Upper lobe of right lung (tissue), 1 donor: ENCODE results near the gene PAWR. TPM values are rescaled to one million over a fixed set of nuclear protein-coding genes. Genes with fewer than 3 reads are reported as not detected.

Experiments used
- ATAC-seq: fragments of 200-7000 bp; cut with Tn5 transposase; one replicate; pipeline ENCODE4 v1.9.1; 2020; ENCODE audit warnings: mild to moderate bottlenecking, moderate library complexity
- DNase-seq: peaks from one replicate; pipeline ENCODE4 v3.0.0-alpha.2; 2020
- H3K27ac ChIP-seq: fragments of 200-600 bp; one replicate; pipeline ENCODE4 v1.8.0; 2022
- H3K27me3 ChIP-seq: fragments of 200-600 bp; one replicate; pipeline ENCODE4 v1.8.0; 2022; ENCODE audit warnings: mild to moderate bottlenecking
- H3K36me3 ChIP-seq: fragments of 200-600 bp; one replicate; pipeline ENCODE4 v1.8.0; 2022
- H3K4me1 ChIP-seq: fragments of 200-600 bp; one replicate; pipeline ENCODE4 v1.8.0; 2022
- H3K4me3 ChIP-seq: fragments of 200-600 bp; one replicate; pipeline ENCODE4 v1.8.0; 2022; ENCODE audit warnings: mild to moderate bottlenecking
- H3K9me3 ChIP-seq: fragments of 200-600 bp; one replicate; pipeline ENCODE4 v1.8.0; 2022
- intact Hi-C: fragments of 100-400 bp; cut with DNase I; formaldehyde crosslinking; loops from one replicate; pipeline ENCODE4 v1.11.0; 2022
- long read RNA-seq: library from polyadenylated mRNA; unstranded; transcript quantifications from one replicate; pipeline ENCODE4 v2.0.0, GENCODE V29; 2021
- total RNA-seq: library from RNA; stranded (reverse); fragmentation: NEBNext Ultra II Directional; extraction: Animal tissue kit (Norgen Biotek cat#: 25700); gene quantifications from one replicate; pipeline ENCODE4 v1.2.1, GENCODE V29; 2021
- TF ChIP-seq, protein P1 (sequence below): fragments of 200-600 bp; IDR thresholded peaks from one replicate; pipeline ENCODE4 v1.8.0; 2022; ENCODE audit warnings: antibody characterized with exemption
- donor health status: DM: no; HTN: yes; CAD: no; lungs with severe emphysema.

PAWR gene, protein sequence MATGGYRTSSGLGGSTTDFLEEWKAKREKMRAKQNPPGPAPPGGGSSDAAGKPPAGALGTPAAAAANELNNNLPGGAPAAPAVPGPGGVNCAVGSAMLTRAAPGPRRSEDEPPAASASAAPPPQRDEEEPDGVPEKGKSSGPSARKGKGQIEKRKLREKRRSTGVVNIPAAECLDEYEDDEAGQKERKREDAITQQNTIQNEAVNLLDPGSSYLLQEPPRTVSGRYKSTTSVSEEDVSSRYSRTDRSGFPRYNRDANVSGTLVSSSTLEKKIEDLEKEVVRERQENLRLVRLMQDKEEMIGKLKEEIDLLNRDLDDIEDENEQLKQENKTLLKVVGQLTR
- 73.5 TPM for total RNA-seq
- long read RNA-seq, full-length matches to known transcripts, result 14 of 58 reads
- long read RNA-seq, partial matches to known transcripts, result 24 of 58 reads
- long read RNA-seq, other reads (novel, unspliced or antisense), result 20 of 58 reads

DNA sequence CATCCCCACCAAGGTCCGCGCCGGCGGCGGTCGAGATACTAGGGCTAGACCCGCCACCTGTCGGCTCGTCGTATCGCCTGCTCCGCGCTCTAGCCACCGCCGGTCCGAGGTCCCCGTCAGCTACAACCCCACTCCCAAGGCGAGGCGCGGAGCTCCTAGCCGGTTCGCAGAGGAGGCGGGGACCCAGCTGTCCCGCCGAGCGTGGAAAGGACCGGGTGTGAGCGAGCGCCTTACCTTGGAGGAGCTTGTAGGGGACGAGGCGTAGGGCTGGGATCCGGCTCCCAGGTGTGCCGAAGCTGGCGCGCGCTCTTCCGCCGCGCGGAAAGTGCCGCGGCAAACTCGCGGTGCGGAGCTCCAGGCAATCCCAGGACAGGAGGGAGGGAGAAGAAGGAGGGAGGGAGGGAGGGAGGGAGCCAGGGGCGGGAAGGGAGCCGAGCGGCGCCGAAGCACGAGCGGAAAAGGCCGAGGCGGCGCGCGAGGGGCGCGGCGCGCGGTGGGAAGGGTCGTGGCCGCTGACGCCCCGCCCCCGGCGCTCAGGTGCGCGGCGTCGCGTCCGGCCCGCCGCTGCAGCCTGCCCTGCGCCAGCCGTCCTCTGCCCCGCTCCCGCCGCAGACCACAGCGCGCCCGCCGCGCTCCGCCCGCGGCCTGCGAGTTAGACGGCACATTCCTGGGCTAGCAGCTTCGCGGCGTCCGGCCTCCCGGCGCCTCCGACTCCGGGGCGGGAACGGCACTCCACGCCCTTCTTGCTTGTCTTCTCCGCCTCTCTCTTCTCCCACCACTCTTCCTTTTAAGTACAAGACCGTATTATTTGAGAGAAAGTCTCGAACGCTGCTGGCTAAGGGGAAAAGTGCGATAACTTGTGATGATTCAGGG is at the start of gene PAWR:
TSS of gene PAWR (minus strand) at position 327 of the 873 bp plus-strand sequence. CDS start 720 bp downstream, outside the sequence.
- H3K9me3 ChIP-seq, result no peaks in the 10 kb centered on the region
- ATAC-seq (peak; percentile 92), DNase-seq (peak; percentile 89)
- TF ChIP-seq, protein P1, sequence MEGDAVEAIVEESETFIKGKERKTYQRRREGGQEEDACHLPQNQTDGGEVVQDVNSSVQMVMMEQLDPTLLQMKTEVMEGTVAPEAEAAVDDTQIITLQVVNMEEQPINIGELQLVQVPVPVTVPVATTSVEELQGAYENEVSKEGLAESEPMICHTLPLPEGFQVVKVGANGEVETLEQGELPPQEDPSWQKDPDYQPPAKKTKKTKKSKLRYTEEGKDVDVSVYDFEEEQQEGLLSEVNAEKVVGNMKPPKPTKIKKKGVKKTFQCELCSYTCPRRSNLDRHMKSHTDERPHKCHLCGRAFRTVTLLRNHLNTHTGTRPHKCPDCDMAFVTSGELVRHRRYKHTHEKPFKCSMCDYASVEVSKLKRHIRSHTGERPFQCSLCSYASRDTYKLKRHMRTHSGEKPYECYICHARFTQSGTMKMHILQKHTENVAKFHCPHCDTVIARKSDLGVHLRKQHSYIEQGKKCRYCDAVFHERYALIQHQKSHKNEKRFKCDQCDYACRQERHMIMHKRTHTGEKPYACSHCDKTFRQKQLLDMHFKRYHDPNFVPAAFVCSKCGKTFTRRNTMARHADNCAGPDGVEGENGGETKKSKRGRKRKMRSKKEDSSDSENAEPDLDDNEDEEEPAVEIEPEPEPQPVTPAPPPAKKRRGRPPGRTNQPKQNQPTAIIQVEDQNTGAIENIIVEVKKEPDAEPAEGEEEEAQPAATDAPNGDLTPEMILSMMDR, result peak; percentile 9
- H3K27ac ChIP-seq, result peak within 1 kb of the TSS; percentile 85
- H3K36me3 ChIP-seq, result no peaks in the 10 kb centered on the region
- H3K4me3 ChIP-seq, result peak within 1 kb of the TSS; percentile 91
- no peaks in the 10 kb centered on the region for H3K27me3 ChIP-seq
- intact Hi-C loops, result no loop called here
- H3K4me1 ChIP-seq, result peaks cover 12% of the 10 kb centered on the region

DNA sequence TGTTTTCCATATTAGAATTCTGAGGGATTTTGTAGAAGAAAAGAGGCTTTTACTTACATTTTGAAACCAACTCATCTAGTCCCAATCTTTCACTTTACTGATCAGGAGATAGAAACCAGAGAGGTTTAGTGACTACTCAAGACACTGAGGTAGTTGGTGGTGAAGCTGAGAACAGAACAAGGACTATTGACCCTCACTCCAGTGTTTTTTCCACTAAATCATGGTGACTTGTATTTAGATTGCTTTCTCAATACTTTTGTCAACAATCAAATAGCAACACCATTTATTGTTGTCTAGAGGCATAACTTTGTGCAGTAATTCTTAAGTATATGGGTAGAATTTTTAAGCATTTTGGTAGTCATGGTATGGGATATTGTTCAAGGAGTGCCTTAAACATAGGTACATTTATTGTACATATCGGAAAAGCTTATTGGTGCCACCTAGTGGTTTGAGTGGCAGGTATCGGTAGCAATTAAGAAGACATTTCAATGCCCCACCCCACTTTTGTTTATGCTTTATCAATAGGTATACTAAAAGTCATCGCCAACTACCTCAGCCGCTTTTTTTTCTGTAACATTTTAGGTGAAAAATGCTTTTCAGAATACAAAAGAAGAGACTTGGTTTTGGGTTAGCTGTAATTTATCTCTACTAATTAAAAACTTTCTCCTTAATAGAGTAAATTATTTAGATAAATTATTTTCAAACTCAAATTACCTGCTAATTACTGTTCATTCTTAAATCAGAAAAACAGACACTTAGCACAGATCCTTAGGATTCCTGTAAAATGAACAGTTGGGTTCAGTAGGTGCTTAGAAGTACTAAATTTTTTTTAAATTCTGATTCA is 47.3 kb upstream of the PAWR start:
- TF ChIP-seq, protein P1, result peak; percentile 75
- Histone ChIP-seq H3K4me1 (no peaks in the 10 kb centered on the region), H3K36me3 (no peaks in the 10 kb centered on the region), H3K27me3 (no peaks in the 10 kb centered on the region), H3K9me3 (no peaks in the 10 kb centered on the region), H3K4me3 (no peak overlapping the region), H3K27ac (no peak overlapping the region)
- peak; percentile 69 for ATAC-seq
- no peak for DNase-seq
- intact Hi-C loops, result loop anchor here (10.0 kb wide), 1 partner anchor 323 kb away; no protein-coding TSS in a partner anchor

DNA sequence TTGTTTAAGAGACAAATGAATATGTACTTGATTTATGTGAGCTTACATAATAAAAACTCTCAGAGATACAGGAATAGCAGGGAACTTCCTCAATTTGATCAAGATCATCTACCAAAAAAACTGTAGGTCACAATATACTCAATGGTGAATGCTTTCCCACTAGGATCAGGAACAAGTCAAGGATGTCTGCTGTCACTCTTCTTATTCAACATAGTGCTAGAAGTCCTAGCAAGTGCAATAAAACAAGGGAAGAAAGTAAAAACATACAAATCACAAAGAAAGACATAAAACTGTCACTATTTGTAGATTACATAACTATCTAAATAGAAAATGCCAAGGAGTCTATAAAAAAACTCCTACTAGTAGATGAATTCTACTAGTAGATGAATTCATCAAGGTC is 41.9 kb upstream of the PAWR start:
- Histone ChIP-seq H3K4me3 (no peak overlapping the region), H3K36me3 (no peaks in the 10 kb centered on the region), H3K4me1 (no peaks in the 10 kb centered on the region), H3K27ac (no peak overlapping the region), H3K27me3 (no peaks in the 10 kb centered on the region), H3K9me3 (no peaks in the 10 kb centered on the region)
- no peak for DNase-seq
- TF ChIP-seq, protein P1, result no peak
- no peak for ATAC-seq
- intact Hi-C loops, result loop anchor here (10.0 kb wide), 1 partner anchor 318 kb away; no protein-coding TSS in a partner anchor

DNA sequence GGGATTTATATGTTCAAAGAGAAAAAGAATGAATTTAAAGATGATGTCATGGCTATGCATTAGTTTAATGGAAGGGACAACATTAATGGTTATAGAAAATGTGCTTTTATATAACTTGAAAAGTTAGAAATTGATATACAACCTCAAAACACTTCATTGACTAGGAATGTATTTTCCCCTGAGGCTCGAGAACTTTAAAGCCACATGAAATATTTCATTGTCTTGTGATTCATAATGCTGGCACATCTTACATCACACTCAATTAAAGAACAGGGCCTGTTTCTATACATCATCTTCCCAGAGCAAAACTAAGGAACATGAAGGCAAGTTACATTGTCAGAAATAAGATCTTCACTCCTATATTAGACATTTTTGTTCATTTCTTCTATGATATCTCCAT is 35.2 kb upstream of the PAWR start:
- no peak for DNase-seq
- Histone ChIP-seq H3K4me3 (no peak overlapping the region), H3K27ac (no peak overlapping the region), H3K4me1 (no peaks in the 10 kb centered on the region), H3K36me3 (no peaks in the 10 kb centered on the region), H3K27me3 (no peaks in the 10 kb centered on the region), H3K9me3 (no peaks in the 10 kb centered on the region)
- TF ChIP-seq, protein P1, result no peak
- intact Hi-C loops, result no loop called here
- ATAC-seq, result no peak

DNA sequence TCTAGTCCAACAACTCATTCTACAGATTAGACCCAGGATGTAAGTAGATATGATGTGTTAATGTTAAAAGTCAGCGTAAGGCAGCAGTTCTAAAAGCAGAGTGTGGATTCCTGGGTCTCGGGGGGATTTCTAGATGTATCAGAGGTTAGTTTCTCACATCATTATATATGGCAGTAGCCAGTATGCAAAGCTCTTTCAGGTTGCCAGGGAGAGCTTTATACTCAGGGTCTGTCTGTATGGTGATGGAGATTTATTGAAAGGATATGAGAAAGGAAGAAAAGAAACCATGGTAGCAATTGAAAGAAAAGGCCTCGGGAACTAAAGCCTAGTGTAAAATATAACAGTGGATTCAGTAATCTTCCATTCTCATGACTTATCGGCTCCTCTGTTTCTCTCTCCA is 26.2 kb upstream of the PAWR start:
- Histone ChIP-seq H3K27ac (no peak overlapping the region), H3K4me1 (no peaks in the 10 kb centered on the region), H3K27me3 (no peaks in the 10 kb centered on the region), H3K36me3 (no peaks in the 10 kb centered on the region), H3K9me3 (no peaks in the 10 kb centered on the region), H3K4me3 (no peak overlapping the region)
- no peak for DNase-seq
- no peak for ATAC-seq
- TF ChIP-seq, protein P1, result no peak
- intact Hi-C loops, result no loop called here
